GM19043 (cell line): ENCODE measurements around the gene CFAP57.
"Not testable (repeated sequence)": the region's sequence is repeated elsewhere in the genome, so short reads cannot be mapped to it uniquely, and the experiment has no call there.

ENCODE experiments used
- ATAC-seq: cut with Tn5 transposase; IDR thresholded peaks from one replicate; pipeline ENCODE4 v1.9.1; 2021; ENCODE audit warnings: low read depth; ENCODE audit not compliant: unreplicated experiment

Gene CFAP57

DNA sequence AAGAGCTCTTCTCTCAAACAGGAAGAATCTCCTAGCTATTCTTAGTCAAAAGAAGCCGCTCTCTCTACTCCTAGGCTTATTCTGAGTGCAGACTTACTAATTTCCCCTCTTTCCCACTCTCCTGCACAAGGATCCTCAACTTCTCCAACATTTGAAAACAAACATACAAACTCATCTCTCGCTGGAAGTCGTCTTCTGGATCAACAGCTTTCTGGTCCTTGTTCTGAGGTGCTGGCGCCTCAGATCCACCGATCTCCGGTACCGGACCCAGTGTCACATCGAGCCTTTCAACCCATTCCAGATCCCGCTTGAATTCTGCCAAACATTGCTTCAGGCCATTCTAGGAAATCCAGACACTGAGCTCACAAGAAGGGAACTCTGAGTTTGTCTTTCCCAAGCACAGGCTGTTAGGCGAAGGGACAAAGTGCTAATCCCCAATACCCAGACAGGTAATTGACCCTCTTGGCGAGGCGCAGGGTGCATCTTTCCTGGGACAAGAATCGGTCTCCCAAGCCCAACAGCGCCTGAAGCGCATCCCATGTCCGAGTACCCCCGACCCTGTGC is 736 bp upstream of the CFAP57 start:
- ATAC-seq: no peak

GRCh38 chr1:43172527-43172972 is 420 bp downstream of the CFAP57 start:
- ATAC-seq: peak; percentile 61

- no peak for ATAC-seq
These were observed 2.7 kb downstream of the CFAP57 start for GRCh38 chr1:43174873-43175272.

- ATAC-seq: no peak
These were observed 5.6 kb downstream of the CFAP57 start for GRCh38 chr1:43177691-43178090.

DNA sequence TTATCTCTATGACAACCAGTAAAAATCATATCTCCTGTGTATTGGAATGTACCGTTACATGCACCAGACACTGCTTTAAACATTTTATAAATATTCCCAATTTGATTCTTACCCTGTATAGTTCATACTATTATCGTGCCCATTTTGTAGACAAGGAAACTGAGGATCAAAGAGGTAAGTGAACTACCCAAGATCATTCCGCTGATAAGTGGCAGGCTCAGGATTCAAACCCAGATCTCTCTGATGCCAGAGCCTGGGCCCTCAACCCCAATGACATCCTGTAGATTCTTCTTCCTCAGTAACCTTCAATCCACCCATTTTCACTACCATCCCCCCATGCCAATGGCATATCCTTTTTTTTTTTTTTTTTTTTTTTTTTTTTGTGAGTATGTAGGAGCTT is 12.3 kb downstream of the CFAP57 start:
- ATAC-seq: no peak

GRCh38 chr1:43184995-43185394 is 12.9 kb downstream of the CFAP57 start:
- ATAC-seq: no peak

GRCh38 chr1:43188106-43188505 is 16.0 kb downstream of the CFAP57 start:
- ATAC-seq: no peak

- no peak for ATAC-seq
These were observed 22.4 kb downstream of the CFAP57 start for GRCh38 chr1:43194509-43194908.

DNA sequence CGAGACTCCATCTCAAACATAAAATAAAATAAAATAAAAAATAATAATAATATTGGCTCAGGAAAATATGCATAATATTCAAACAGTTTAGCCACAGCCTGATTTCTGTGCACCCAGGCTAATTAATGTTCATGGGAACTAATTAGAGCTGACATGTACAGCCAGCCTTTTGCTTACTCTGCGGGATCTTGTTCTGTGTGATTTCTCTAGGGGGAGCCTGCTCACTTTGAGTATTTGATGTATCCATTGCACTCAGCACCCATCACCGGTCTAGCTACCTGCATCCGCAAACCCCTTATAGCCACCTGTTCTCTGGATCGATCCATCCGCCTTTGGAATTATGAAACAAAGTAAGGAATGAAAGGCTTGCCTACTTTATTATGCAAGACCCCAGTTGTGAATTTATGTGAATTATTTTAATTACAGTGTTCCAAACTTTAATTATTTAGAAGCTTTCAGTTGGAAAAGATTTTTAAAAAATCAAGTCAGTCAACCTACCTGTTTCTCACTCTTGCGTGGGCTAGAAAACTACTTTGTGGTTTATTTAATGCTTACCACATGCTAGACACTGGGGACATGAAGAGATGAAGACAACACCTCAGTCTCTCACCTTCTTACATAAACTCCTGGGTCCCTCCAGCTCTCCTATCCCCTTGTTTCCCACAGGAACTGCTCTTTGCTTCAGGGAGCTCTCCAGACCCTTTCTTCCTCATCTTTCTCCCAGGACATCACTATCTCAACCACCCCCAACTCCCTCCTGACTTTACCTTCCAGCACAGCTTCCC is 25.4 kb downstream of the CFAP57 start:
- no peak for ATAC-seq

- peak; percentile 77 for ATAC-seq
These were observed 27.1 kb downstream of the CFAP57 start for GRCh38 chr1:43199093-43199726.

- ATAC-seq: no peak
These were observed 31.7 kb downstream of the CFAP57 start for GRCh38 chr1:43203859-43204258.

DNA sequence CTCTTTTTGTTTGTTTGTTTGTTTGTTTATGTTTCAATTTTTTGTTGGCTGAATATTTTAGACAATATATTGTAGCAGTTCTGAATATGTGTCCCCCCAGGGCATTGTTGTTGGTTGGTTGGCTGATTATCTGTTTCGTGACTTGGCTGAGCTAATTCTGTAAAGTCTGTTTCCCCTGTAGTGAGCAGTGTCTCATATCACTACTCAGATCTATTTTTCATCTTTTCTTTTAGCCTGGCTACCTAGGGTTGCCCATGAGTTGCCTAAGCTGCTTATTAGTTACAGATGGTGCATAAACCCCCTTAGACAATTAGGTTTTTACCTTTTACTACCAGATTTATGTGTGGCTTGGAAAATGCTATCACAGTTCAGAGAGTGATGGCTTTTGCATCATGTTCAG is 32.3 kb downstream of the CFAP57 start:
- ATAC-seq: no peak

- ATAC-seq: no peak
These were observed 33.5 kb downstream of the CFAP57 start for GRCh38 chr1:43205671-43206070.

- no peak for ATAC-seq
These were observed 34.6 kb downstream of the CFAP57 start for GRCh38 chr1:43206600-43207228.

DNA sequence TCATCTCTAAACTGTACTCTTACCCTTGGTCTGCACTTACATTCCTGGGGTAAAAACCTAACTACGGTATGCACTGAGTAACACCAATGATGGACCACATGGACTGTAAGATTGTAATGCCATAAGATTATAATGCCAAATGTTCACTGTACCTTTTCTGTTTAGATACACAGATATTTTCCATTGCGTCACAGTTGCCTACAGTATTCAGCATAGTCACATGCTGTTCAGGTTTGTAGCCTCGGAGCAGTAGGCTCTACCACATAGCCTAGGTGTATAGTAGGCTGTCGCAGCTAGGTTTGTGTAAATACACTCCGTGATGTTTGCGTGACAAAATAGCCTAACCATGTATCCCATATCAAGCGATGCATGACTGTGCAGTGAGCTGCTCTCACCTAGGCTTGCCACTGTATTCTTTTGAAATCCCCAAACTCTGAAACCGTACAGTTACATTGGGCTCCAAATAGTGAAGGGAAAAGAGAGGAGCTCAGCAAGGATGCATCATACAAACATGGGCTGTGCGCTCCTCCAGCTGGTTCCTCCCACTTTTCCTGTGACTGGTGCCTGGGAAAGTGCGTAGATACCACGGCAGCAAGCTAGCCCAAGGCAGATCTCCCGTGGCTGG is 35.2 kb downstream of the CFAP57 start:
- no peak for ATAC-seq

DNA sequence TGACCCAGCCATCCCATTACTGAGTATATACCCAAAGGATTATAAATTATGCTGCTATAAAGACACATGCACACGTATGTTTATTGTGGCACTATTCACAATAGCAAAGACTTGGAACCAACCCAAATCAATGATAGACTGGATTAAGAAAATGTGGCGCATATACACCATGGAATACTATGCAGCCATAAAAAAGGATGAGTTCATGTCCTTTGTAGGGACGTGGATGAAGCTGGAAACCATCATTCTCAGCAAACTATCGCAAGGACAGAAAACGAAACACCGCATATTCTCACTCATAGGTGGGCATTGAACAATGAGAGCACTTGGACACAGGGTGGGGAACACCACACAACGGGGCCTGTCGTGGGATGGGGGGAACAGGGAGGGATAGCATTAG is 36.1 kb downstream of the CFAP57 start:
- not testable (repeated sequence) for ATAC-seq

GRCh38 chr1:43214501-43215444 is 42.6 kb downstream of the CFAP57 start:
- no peak for ATAC-seq

DNA sequence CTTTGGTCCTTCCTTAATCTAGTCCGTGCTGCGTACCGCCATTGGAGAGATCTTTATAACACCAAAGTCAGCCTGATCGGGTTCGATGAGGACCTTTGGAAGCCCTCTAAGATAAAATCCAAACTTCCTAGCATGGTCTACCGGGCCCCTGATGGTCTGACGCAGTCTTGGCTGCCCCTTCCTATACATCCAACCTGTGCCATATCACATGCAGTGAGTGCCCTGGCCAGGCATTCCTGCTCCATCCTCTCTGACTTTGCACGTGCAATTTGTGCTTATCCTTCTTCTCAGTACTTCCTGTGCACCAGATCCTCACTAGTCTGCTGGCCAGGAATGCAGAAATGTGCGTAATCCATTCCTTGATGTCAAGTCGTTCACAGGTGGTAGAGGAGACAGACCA is 45.6 kb downstream of the CFAP57 start:
- ATAC-seq: no peak

DNA sequence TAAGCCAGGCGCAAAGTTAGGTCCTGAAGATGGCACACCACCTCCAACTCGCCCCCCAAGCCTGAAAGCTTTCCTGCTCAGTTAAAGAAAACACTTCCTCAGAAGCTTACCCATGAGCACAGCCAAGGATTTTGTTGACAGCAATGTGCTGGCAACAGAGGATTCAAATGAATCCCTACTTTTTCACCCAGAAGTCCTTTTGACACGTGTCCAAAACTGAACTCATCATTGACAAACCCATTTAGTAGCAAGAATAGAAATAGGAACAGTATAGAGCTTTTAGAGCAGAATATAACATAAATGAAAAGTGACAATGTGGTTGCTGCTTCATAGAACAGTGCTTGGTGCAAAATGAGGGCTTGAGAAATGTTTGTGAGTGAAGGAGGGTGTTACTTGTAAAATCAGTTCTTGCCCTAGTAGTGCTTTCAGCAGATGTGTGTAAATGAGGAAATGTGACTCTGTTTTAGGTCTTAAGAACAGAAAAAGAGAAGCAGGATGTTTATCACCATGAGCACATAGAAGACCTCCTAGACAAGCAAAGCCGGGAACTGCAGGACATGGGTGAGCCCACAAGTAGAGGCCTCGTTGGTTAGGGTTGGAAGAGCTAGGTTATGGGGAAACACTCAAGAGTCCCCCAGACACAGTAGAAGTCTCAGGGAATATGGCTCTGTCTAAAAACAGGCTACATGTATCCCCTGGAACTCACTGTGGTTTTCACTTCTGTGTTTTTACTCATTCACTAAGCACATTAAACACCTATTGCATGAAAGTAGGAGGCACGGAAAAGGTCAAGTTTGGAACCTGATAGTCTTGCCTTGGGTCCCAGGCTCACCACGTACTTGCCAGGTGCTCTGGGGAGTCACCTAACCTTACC is 49.0 kb downstream of the CFAP57 start:
- ATAC-seq: peak; percentile 77
